Nephron progenitor cell (in vitro differentiated cells): ENCODE measurements around the gene ZCCHC18.

Experiments
- DNase-seq: peaks from one replicate; pipeline ENCODE4 v3.0.0; 2021
- H3K27ac Mint-ChIP-seq: 2 replicates; pipeline ENCODE4 v1.8.0; 2021; ENCODE audit warnings: mild to moderate bottlenecking, moderate library complexity, mixed read lengths
- H3K27me3 Mint-ChIP-seq: 2 replicates; pipeline ENCODE4 v1.8.0; 2021; ENCODE audit warnings: mild to moderate bottlenecking, low read depth, mixed read lengths; ENCODE audit not compliant: poor library complexity
- H3K36me3 Mint-ChIP-seq: 2 replicates; pipeline ENCODE4 v1.8.0; 2021; ENCODE audit warnings: low read depth, mixed read lengths
- H3K4me1 Mint-ChIP-seq: 2 replicates; pipeline ENCODE4 v1.8.0; 2021; ENCODE audit warnings: mixed read lengths
- H3K4me3 Mint-ChIP-seq: 2 replicates; pipeline ENCODE4 v1.8.0; 2021; ENCODE audit warnings: mild to moderate bottlenecking, moderate library complexity, mixed read lengths
- H3K9me3 Mint-ChIP-seq: 2 replicates; pipeline ENCODE4 v1.8.0; 2021; ENCODE audit warnings: mild to moderate bottlenecking, moderate library complexity, mixed read lengths
- TF ChIP-seq, protein P1 (sequence below): fragments of 200-600 bp; sonication (generic); IDR thresholded peaks from 2 replicates; pipeline ENCODE4 v1.5.0; 2021; ENCODE audit warnings: antibody characterized with exemption

The ZCCHC18 gene

GRCh38 chrX:104085919-104086318, 26.4 kb upstream of the ZCCHC18 start:
- no peaks in the 10 kb centered on the region for H3K36me3 Mint-ChIP-seq
- no peak for DNase-seq
- H3K27me3 Mint-ChIP-seq, result peaks cover 8% of the 10 kb centered on the region
- H3K9me3 Mint-ChIP-seq, result peaks cover 12% of the 10 kb centered on the region
- TF ChIP-seq, protein P1, sequence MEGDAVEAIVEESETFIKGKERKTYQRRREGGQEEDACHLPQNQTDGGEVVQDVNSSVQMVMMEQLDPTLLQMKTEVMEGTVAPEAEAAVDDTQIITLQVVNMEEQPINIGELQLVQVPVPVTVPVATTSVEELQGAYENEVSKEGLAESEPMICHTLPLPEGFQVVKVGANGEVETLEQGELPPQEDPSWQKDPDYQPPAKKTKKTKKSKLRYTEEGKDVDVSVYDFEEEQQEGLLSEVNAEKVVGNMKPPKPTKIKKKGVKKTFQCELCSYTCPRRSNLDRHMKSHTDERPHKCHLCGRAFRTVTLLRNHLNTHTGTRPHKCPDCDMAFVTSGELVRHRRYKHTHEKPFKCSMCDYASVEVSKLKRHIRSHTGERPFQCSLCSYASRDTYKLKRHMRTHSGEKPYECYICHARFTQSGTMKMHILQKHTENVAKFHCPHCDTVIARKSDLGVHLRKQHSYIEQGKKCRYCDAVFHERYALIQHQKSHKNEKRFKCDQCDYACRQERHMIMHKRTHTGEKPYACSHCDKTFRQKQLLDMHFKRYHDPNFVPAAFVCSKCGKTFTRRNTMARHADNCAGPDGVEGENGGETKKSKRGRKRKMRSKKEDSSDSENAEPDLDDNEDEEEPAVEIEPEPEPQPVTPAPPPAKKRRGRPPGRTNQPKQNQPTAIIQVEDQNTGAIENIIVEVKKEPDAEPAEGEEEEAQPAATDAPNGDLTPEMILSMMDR, result no peak
- H3K27ac Mint-ChIP-seq, result no peak overlapping the region
- H3K4me3 Mint-ChIP-seq, result no peak overlapping the region
- H3K4me1 Mint-ChIP-seq, result no peaks in the 10 kb centered on the region

DNA sequence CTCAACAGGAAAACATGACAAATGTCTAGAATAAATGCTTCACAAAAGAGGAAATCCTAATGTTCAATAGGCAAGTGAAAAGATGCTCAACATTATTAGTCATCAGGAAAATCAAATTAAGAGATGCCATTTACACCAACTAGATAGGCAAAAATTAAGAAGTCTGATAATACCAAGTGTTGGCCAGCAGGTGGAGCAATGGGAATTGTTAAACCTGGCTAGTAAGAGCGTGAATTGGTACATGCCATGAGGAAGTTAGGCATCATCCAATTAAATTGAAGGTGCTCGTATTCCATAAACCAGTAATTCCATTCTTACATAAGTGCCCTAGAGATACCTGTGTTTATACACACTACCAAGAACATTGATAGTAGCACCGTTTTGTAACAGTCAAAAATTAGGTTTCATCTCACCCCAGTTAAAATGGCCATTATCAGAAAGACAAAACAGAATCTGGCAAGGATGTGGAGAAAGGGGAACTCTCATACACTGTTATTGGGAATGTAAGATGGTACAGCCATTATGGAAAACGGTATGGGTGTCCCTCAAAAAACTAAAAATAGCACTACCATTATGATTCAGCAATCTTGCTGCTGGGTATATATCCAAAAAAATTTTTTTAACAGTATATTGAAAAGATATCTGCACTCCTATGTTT, 14.0 kb upstream of the ZCCHC18 start:
- H3K9me3 Mint-ChIP-seq, result no peaks in the 10 kb centered on the region
- H3K36me3 Mint-ChIP-seq, result no peaks in the 10 kb centered on the region
- H3K4me3 Mint-ChIP-seq, result no peak overlapping the region
- H3K27me3 Mint-ChIP-seq, result peaks cover 7% of the 10 kb centered on the region
- no peaks in the 10 kb centered on the region for H3K4me1 Mint-ChIP-seq
- TF ChIP-seq, protein P1, result peak; percentile 61
- peak; percentile 41 for DNase-seq
- no peak overlapping the region for H3K27ac Mint-ChIP-seq

DNA sequence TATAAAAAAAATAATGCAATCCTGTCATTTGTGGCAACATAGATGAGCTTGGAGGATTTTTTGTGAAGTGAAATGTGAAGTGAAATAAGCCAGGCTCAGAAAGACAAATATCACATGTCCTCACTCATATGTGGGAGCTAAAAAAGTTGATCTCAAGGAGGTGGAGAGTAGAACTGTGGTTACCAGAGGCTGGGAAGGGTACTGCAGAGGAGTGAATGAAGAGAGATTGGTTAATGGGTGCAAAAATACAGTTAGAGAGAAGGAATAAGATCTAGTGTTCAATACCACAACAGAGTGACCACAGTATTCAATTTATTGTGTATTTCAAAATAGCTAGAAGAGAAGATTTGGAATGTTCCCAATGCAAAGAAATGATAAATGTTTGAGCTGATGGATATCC, 13.4 kb upstream of the ZCCHC18 start:
- Mint-ChIP-seq H3K4me1 (no peaks in the 10 kb centered on the region), H3K9me3 (no peaks in the 10 kb centered on the region), H3K36me3 (no peaks in the 10 kb centered on the region), H3K27me3 (peaks cover 7% of the 10 kb centered on the region), H3K4me3 (no peak overlapping the region), H3K27ac (no peak overlapping the region)
- TF ChIP-seq, protein P1, result no peak
- no peak for DNase-seq

DNA sequence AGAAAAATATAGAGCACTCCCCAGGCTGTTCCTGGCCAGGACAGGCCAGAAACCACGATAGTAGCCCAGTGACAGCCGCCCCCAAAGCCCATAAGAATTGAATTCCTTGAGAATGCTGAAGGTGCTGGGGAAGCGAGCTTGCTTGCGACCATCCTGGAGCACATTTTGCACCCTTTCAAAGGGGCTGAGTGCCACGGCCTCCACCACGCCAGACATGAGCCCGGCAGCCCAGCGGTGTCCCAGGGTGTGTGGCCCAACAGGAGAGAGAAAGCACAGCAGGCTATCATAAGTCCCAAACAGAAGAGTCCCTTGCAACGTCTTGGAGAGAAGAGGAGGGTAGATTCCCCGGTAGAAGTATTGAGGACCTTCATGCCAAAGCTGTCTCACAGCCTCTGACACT, 7.6 kb upstream of the ZCCHC18 start:
- H3K36me3 Mint-ChIP-seq, result no peaks in the 10 kb centered on the region
- no peak overlapping the region for H3K4me3 Mint-ChIP-seq
- no peaks in the 10 kb centered on the region for H3K9me3 Mint-ChIP-seq
- DNase-seq, result no peak
- H3K27me3 Mint-ChIP-seq, result peaks cover 6% of the 10 kb centered on the region
- H3K4me1 Mint-ChIP-seq, result no peaks in the 10 kb centered on the region
- H3K27ac Mint-ChIP-seq, result no peak overlapping the region
- TF ChIP-seq, protein P1, result no peak

DNA sequence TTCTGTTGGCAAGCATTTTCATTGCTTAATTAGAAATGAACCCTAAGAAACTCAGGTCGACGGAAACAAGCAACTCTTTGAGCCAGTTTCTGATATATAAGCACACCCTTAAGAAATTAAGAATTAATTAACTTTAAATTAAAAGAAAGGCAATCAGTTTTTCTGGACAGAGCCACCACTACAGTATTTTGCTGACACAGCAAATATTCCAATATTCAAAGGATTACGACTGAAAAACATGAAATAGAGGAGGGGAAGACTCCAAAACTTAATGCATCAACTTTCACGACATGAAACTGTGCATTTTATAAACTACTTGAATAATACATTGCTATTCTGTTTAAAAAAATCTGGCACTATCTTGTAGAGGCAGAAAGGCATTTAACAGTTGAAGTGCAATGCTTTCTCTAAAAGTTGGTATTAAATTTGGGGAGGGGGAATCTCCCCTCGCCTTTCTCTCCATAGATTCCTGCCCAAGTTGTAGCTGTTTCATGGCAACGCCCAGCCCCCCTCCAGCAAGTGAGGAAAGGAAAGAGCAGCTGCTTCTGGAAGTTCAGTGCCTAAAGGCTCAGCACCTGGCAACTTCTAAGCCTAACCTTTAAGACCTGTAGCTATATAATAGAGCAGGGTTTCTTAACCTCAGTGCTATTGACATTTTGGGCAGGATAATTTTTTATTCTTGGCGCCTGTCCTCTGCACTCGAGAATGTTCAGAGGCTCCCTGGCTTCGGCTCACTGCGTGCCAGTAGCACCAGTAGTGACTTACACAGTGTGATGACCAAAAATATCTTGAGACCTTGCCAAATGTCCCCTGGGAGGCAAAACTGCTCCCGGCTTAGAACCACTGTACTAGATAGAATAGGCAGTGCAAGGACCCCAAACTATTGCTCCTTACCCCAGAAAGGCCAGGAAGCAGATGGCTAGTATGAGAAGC, 6.7 kb upstream of the ZCCHC18 start:
- no peaks in the 10 kb centered on the region for H3K36me3 Mint-ChIP-seq
- H3K27ac Mint-ChIP-seq, result no peak overlapping the region
- H3K4me3 Mint-ChIP-seq, result no peak overlapping the region
- TF ChIP-seq, protein P1, result no peak
- H3K27me3 Mint-ChIP-seq, result peaks cover 6% of the 10 kb centered on the region
- DNase-seq, result no peak
- H3K9me3 Mint-ChIP-seq, result peaks cover 5% of the 10 kb centered on the region
- H3K4me1 Mint-ChIP-seq, result no peaks in the 10 kb centered on the region
